Ectodermal cell (in vitro differentiated cells): ENCODE data around the gene SASS6.

Source experiments
- H3K27ac ChIP-seq: 2 replicates; pipeline ENCODE4 v1.7.0; 2013; ENCODE audit warnings: mild to moderate bottlenecking, low read depth, low read length; ENCODE audit not compliant: insufficient read depth, poor library complexity, severe bottlenecking
- H3K27me3 ChIP-seq: 2 replicates; pipeline ENCODE4 v1.7.0; 2013; ENCODE audit warnings: mild to moderate bottlenecking, low read length; ENCODE audit not compliant: insufficient read depth, control insufficient read depth, poor library complexity, severe bottlenecking
- H3K36me3 ChIP-seq: one replicate; pipeline ENCODE4 v1.7.0; 2013; ENCODE audit warnings: low read length; ENCODE audit not compliant: control insufficient read depth, insufficient read depth
- H3K4me1 ChIP-seq: one replicate; pipeline ENCODE4 v1.7.0; 2013; ENCODE audit warnings: low read length; ENCODE audit not compliant: control insufficient read depth, insufficient read depth
- H3K4me3 ChIP-seq: 2 replicates; pipeline ENCODE4 v1.7.0; 2013; ENCODE audit warnings: low read depth, low read length, control low read depth; ENCODE audit not compliant: insufficient read depth
- H3K9me3 ChIP-seq: 2 replicates; pipeline ENCODE4 v1.7.0; 2013; ENCODE audit warnings: mild to moderate bottlenecking, low read length, moderate library complexity; ENCODE audit not compliant: control insufficient read depth
- WGBS, 2 experiments: methylation state at CpG; one replicate each; pipeline ENCODE4 v1.1.7; 2013; ENCODE audit warnings: missing lambda C conversion rate in 2 of 2; 5-methylcytosine and 5-hydroxymethylcytosine counted together

The SASS6 gene

DNA sequence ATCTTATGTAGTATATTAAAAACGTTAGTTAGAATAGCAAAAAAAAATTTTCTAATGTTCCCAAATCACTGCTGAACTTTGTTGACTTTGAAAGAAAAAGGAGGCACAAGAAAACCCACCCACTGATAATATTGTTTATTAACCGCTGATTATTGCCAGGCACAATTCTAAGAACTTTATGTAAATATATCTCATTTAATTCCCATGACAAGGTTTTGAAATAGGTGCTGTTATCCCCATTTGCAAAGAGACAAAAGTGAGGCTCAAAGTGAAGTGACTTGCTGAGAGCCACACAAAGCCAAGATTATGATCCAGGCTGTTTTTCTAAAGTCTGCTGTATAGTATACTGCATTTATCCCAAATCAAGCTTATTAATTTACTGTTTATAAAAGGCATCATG is 56.4 kb downstream of the SASS6 start:
- Histone ChIP-seq H3K4me3 (no peak overlapping the region), H3K27ac (no peak overlapping the region), H3K36me3 (peaks cover 16% of the 10 kb centered on the region), H3K4me1 (no peaks in the 10 kb centered on the region), H3K27me3 (no peaks in the 10 kb centered on the region), H3K9me3 (no peaks in the 10 kb centered on the region)
- WGBS, 2 experiments, result 77% methylated on average over 2 of the region's 2 CpGs; no CpG with 5 or more reads in 1 of the 2 experiments

DNA sequence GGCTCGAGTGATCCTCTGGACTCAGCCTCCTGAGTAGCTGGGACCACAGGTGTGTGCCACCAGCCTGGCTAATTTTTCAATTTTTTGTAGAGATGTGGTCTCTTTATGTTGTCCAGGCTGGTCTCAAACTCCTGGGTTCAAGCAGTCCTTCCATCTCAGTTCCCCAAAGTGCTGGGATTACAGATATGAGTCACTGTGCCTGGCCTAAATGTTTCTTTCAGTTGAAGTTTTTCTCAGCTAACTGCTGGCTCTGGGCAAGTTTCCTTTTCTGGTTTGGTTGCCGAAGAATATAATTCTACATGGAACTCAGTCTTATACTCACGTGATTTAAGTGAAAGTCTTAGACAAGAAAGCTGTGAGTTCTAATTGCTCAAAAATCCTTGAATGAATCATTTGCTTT is 57.0 kb downstream of the SASS6 start:
- H3K36me3 ChIP-seq, result peaks cover 11% of the 10 kb centered on the region
- WGBS, 2 experiments, result 96% methylated on average over 3 of the region's 3 CpGs
- no peaks in the 10 kb centered on the region for H3K9me3 ChIP-seq
- H3K27me3 ChIP-seq, result no peaks in the 10 kb centered on the region
- no peak overlapping the region for H3K4me3 ChIP-seq
- H3K27ac ChIP-seq, result no peak overlapping the region
- no peaks in the 10 kb centered on the region for H3K4me1 ChIP-seq

DNA sequence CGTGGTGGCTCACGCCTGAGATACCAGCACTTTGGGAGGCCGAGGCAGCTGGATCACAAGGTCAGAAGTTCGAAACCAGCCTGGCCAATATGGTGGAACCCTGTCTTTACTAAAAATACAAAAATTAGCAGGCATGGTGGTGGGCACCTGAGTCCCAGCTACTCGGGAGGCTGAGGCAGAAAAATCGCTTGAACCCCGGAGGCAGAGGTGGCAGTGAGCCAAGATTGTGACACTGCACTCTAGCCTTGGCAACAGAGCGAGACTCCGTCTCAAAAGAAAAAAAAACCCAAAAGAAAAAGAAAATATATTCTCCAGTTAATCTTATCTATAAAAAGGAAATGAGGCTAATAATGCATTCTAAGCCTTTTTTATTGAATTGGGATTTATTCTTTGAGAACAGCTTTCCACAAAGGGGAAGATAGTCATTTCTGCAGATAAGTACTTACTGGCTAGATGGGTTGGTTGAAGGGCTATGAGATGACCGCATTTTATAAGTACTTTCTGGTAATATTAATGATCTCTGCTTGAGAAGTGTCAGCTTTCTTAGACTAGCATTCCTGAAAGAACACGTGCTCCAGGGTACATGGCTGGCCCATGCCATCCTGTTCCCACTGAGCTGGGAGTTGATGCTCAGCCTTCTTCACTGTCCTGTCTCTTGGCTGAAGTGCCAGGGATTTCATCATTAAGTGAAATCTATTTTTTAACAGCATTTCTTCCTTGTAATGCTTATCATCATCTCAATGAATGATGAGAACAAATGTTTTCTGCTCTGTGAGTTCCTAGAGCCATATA is 57.9 kb downstream of the SASS6 start:
- no peak overlapping the region for H3K27ac ChIP-seq
- 89 to 94% methylated on average over 9 to 11 of the region's 11 CpGs for WGBS, 2 experiments
- H3K36me3 ChIP-seq, result peaks cover 7% of the 10 kb centered on the region

DNA sequence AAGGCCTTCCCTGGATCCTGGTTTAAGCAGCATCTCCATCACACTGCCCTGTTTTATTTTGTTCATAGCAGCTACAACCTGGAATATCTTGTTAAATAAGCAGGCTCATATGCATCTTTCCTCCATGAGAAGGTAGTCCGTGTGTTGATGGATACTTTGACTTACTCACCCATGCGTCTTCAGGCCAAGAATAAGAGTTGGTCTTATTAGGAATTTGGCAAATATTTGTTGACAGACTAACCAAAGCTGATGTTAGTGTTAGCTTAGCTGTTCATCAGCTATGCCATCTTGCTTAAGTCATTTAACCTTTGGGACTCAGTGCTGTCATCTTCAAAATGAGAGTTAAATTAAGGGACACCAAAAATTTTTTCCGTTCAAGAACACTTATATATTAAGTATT is 59.2 kb downstream of the SASS6 start:
- H3K27ac ChIP-seq, result no peak overlapping the region
- H3K9me3 ChIP-seq, result no peaks in the 10 kb centered on the region
- no peaks in the 10 kb centered on the region for H3K4me1 ChIP-seq
- 97 to 100% methylated on average over 2 of the region's 3 CpGs for WGBS, 2 experiments
- H3K27me3 ChIP-seq, result no peaks in the 10 kb centered on the region
- peaks cover 7% of the 10 kb centered on the region for H3K36me3 ChIP-seq
- no peak overlapping the region for H3K4me3 ChIP-seq

More for the DNA sequence above, 57.9 kb downstream of the SASS6 start:
- Histone ChIP-seq H3K27me3 (no peaks in the 10 kb centered on the region), H3K4me3 (no peak overlapping the region), H3K9me3 (no peaks in the 10 kb centered on the region), H3K4me1 (no peaks in the 10 kb centered on the region)

DNA sequence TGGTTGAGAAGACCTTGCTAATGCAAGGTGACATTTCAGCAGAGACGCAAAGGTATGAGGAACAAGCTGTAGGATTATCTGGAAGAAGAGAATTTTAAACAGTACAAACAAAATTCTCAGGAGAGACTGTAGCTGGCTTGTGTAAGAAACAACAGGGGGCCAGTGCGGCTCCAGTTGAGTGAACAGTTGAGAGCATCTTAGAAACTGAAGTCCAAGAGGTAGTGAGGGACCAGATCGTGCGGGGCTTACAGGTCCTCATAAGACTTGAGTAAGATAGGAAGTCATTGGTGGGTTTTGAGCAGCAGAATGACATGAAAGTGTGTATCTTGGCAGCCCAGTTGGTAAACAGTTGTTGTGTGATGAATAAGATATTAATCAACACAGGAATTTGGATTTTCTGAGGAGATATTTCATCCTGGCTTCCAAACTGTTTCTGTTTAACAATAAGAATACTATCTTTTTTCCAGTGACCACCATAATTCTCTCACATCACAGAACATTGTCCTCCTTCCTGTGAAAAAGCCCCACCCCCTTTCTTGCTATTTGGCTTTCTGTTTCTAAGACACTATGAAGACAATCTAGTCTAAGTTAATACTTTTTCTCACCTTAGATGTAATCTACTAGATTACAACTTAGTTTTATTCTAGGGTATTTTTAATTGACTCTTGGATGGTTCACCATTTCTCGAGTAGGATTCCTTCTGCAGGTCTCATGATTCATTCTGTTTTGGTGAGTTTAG is 62.4 kb downstream of the SASS6 start:
- H3K4me3 ChIP-seq, result no peak overlapping the region
- H3K9me3 ChIP-seq, result no peaks in the 10 kb centered on the region
- 95 to 98% methylated on average over 4 to 5 of the region's 5 CpGs for WGBS, 2 experiments
- no peaks in the 10 kb centered on the region for H3K4me1 ChIP-seq
- H3K27me3 ChIP-seq, result no peaks in the 10 kb centered on the region
- H3K27ac ChIP-seq, result no peak overlapping the region
- peaks cover 9% of the 10 kb centered on the region for H3K36me3 ChIP-seq

DNA sequence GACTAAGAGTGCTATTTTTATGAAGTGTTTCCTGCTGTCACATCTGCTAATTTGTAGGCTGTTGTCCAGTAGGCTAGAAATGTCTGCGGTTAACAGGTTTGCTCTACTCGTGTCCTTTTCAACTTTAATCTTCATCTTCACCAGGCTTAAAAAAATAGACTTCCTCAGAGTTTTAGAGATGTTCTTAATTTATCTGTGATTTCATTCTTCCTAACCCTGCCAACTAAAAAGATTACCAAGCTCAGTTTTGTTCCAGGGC is 66.8 kb downstream of the SASS6 start:
- 100% methylated on average over 2 of the region's 2 CpGs for WGBS, 2 experiments
- Histone ChIP-seq H3K4me1 (no peaks in the 10 kb centered on the region), H3K36me3 (peaks cover 23% of the 10 kb centered on the region), H3K4me3 (no peak overlapping the region), H3K9me3 (no peaks in the 10 kb centered on the region), H3K27ac (no peak overlapping the region), H3K27me3 (no peaks in the 10 kb centered on the region)

DNA sequence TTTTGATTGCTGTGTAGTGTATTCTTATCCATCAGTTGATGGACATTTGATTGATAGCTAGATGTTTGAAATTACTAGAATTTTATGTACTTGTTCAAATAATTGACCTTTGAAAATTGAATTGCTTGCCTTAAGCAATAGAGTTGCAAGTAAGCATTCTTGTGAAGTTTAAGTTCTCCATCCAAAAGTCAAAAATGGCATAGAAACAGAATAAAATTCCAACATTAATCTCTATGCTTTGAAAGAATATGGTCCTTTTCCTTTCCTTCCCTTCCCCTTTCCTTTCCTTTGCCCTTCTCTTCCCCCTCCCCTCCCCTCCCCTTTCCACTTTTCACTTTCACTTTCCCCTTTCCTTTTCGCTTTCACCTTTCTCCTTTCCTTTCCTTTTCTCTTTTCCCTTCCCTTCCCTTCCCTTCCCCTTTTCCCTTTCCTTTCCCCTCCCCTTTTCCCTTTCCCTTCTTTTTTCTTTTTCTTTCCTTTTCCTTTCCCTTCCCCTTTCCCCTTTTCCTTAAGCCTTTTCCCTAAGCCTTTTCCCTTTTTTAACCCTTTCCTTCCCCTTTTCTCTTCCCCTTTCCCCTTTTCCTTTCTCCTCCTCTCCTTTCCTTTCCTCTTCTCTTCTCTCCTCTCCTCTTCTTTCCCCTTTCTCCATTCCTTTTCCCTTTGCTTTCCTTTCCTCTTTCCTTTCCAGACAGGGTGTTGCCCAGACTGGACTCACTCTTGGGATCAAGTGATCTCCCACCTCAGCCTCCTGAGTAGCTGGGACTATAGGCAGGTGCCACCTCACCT is 67.4 kb downstream of the SASS6 start:
- Histone ChIP-seq H3K36me3 (peaks cover 27% of the 10 kb centered on the region), H3K27me3 (no peaks in the 10 kb centered on the region), H3K4me3 (no peak overlapping the region), H3K9me3 (no peaks in the 10 kb centered on the region), H3K27ac (no peak overlapping the region), H3K4me1 (no peaks in the 10 kb centered on the region)
- 94 to 97% methylated on average over 1 of the region's 1 CpG for WGBS, 2 experiments

DNA sequence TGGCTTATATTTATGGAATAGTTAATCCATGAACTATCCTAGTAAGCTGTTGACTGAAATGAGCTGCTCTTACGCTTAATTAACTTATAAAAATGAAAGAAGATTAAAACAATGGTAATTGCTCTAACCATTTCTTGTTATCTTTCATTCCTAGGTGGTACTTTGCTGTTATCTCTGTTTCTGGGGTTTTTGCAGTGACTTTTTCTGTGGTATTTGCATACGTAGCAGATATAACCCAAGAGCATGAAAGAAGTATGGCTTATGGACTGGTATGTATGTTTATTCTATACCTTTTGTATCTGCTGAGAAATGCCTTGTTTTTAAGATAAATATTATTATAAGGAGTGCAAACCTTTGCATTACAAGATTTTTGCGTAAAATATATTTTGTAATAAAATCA is 71.0 kb downstream of the SASS6 start:
- Histone ChIP-seq H3K36me3 (peaks cover 24% of the 10 kb centered on the region), H3K4me1 (no peaks in the 10 kb centered on the region), H3K27ac (no peak overlapping the region), H3K9me3 (no peaks in the 10 kb centered on the region), H3K27me3 (no peaks in the 10 kb centered on the region), H3K4me3 (no peak overlapping the region)
- 93 to 100% methylated on average over 1 of the region's 3 CpGs for WGBS, 2 experiments

DNA sequence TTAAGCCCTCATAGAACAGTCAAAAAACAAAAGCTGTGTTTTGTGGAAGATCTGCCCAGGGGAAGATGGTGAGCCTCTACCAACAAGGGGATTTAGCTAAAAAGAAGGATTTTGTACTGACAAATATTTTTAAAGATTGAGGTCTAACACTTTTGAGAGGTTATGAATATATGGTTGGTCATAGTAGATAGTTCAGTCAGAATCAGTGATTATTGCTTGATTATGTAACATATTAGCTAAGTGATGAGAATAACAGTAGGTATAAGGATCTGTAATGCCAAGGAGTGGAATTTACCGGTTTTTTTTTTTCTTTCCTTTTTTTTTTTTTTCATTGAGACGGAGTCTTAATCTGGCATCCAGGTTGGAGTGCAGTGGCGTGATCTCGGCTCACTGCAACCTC is 79.0 kb downstream of the SASS6 start:
- Histone ChIP-seq H3K4me3 (no peak overlapping the region), H3K4me1 (peaks cover 3% of the 10 kb centered on the region), H3K27ac (no peak overlapping the region), H3K36me3 (no peaks in the 10 kb centered on the region), H3K27me3 (no peaks in the 10 kb centered on the region), H3K9me3 (no peaks in the 10 kb centered on the region)
- WGBS, 2 experiments, result 94 to 97% methylated on average over 4 of the region's 4 CpGs

DNA sequence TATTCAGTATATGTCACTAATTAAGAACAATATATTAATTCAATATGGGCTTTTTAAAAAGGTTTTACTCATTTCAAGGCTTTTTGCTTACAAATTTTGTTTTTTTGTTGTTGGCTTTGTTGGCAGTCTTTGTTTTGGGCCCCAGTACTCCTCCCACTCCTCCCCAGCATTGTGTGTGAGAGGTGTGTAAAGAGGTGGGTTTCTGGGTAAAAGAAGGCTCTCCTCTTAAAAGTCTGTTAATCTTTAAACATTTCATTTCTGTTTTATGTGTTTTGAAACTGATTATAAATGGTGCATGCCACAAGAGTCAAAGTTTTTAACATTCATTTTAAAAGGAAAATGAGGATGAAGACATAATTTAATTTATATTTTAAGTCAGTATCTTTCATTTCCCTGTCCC is 79.6 kb downstream of the SASS6 start:
- no peaks in the 10 kb centered on the region for H3K9me3 ChIP-seq

More for the DNA sequence above, 79.6 kb downstream of the SASS6 start:
- no peaks in the 10 kb centered on the region for H3K27me3 ChIP-seq
- no peaks in the 10 kb centered on the region for H3K36me3 ChIP-seq
- H3K27ac ChIP-seq, result no peak overlapping the region
- H3K4me3 ChIP-seq, result no peak overlapping the region
- peaks cover 7% of the 10 kb centered on the region for H3K4me1 ChIP-seq
